Activated naive CD8-positive, alpha-beta T cell (primary cell): ENCODE measurements around the gene NFIL3.

Source experiments
- H3K27ac Mint-ChIP-seq: one replicate; pipeline ENCODE4 v1.8.0; 2021; ENCODE audit warnings: mixed read lengths
- H3K27me3 Mint-ChIP-seq: one replicate; pipeline ENCODE4 v1.8.0; 2021; ENCODE audit warnings: mixed read lengths
- H3K36me3 Mint-ChIP-seq: one replicate; pipeline ENCODE4 v1.8.0; 2021; ENCODE audit warnings: mixed read lengths
- H3K4me1 Mint-ChIP-seq: one replicate; pipeline ENCODE4 v1.8.0; 2021; ENCODE audit warnings: low read depth, mixed read lengths
- H3K4me3 Mint-ChIP-seq: one replicate; pipeline ENCODE4 v1.8.0; 2021; ENCODE audit warnings: mild to moderate bottlenecking, mixed read lengths
- H3K9me3 Mint-ChIP-seq: one replicate; pipeline ENCODE4 v1.8.0; 2021; ENCODE audit warnings: low read depth, mixed read lengths

Gene NFIL3

DNA sequence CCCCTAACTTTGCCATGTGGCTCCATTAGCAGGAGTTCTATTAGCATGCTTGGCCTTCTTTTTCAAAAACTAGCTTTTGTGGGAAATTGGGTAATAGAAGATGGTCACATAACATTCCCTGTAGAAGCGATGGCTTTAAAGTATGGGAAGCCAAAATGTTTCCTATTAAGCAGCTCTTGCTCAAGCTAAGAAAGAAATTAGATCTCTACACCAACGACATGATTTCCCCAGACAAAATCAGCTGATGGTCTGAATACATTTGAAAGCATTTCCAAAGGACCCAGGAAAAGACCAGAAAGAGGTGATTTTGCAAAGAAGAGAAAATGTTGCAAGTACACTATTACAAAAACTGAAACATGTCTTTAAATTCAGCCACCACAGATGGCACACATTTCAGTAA lies 4.8 kb upstream of the NFIL3 start:
- H3K36me3 Mint-ChIP-seq, result no peaks in the 10 kb centered on the region
- H3K4me1 Mint-ChIP-seq, result peaks cover 25% of the 10 kb centered on the region
- no peak overlapping the region for H3K27ac Mint-ChIP-seq
- no peaks in the 10 kb centered on the region for H3K27me3 Mint-ChIP-seq
- H3K4me3 Mint-ChIP-seq, result no peak overlapping the region
- no peaks in the 10 kb centered on the region for H3K9me3 Mint-ChIP-seq

- Mint-ChIP-seq H3K9me3 (no peaks in the 10 kb centered on the region), H3K4me3 (no peak overlapping the region), H3K4me1 (peaks cover 28% of the 10 kb centered on the region)
Measured at GRCh38 chr9:91427873-91428272, 4.2 kb upstream of the NFIL3 start.

GRCh38 chr9:91426123-91426745 lies 2.6 kb upstream of the NFIL3 start:
- Mint-ChIP-seq H3K4me3 (peak overlapping the region; percentile 90), H3K9me3 (no peaks in the 10 kb centered on the region), H3K27me3 (peaks cover 5% of the 10 kb centered on the region), H3K4me1 (peaks cover 41% of the 10 kb centered on the region), H3K36me3 (no peaks in the 10 kb centered on the region), H3K27ac (peak overlapping the region; percentile 90)

More at GRCh38 chr9:91427873-91428272, 4.2 kb upstream of the NFIL3 start:
- Mint-ChIP-seq H3K27ac (no peak overlapping the region), H3K27me3 (no peaks in the 10 kb centered on the region), H3K36me3 (no peaks in the 10 kb centered on the region)

- Mint-ChIP-seq H3K27ac (peak overlapping the region; percentile 90), H3K27me3 (peaks cover 7% of the 10 kb centered on the region), H3K4me1 (peaks cover 48% of the 10 kb centered on the region), H3K4me3 (peak overlapping the region; percentile 90), H3K36me3 (no peaks in the 10 kb centered on the region), H3K9me3 (no peaks in the 10 kb centered on the region)
Measured at GRCh38 chr9:91425271-91425670, 1.6 kb upstream of the NFIL3 start.

DNA sequence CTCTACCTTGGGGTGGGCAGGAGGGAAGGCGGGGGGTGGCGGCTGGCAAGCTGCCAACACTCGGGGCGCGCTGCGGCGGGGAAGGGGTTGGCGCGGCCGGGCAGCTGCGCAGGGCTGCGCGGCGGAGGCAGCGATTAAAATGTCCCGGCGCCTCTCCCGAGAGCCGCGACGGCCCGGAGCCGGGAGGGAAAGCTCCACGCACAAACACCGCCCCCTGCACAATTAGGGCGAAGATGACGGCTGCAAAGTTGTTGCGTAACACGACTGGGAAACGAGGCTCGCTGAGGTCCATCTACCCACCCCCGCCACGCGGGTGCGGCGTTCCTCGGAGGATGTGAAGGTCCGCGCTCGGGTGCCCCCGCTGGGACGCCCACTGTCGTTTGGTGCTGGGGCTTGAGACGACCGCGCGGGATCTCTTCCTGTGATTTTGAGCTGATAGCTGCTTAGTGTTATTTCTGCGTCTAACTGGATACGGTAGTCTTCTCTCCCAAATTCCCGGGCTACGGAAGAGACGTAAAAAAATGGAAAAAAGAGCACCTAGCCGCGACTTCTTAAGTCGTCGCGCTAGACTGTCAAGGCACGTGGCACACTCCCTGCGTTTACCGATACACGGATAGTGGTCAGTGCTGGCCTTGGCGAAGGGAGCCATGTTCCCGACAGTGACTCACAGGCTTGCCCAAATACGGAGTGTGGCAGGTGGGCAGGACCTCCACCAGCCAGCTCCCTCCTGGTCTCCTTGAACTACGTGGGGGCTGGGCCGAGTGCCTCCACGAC lies 958 bp upstream of the NFIL3 start:
- H3K27ac Mint-ChIP-seq, result peak overlapping the region; percentile 90
- H3K4me1 Mint-ChIP-seq, result peaks cover 54% of the 10 kb centered on the region
- H3K9me3 Mint-ChIP-seq, result no peaks in the 10 kb centered on the region
- peak overlapping the region; percentile 90 for H3K4me3 Mint-ChIP-seq
- H3K27me3 Mint-ChIP-seq, result peaks cover 8% of the 10 kb centered on the region
- H3K36me3 Mint-ChIP-seq, result no peaks in the 10 kb centered on the region

DNA sequence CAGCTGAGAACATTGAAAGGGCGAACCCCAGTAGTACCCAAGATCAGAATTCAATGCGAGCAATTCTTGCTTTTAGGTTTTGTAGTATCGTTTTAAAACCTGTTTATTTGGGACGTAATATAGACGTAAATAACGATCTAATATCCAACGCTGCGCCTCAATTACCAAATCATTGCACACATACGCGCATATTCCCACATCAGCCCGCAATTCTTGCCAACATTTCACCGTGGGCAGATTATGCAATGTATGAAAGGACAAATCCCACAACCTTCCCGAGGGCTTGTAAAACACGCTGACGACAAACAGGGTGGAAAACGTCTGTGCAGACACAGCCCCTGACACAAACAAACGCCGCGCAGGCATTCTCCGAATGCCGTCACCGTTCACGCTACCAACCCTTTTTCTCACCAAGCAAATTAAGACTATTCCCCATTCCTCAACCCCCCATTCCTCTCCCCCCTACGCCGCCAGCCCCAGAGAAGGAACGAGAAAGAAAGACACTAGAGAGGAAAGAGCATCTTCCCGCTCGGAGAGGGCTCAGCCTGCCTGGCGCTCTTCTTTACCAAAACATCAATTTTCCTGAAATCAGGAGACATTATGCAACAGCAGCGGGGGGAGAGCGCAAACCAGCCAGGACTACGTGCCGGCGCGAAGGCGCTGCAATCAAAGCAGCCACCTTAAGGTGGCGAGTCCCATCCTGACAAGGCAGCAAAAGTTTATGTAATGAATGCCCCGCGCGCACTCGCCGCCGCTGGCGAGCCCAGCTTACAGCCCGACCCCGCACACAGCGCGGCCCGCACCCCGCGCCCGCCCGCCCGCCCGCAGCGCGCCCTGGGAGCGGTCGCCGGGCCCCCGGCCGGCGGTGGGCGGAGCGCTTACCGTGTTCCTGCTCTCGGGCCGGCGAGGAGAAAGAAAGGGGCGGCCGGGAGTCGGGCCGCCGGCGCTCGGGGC lies 597 bp downstream of the NFIL3 start:
- Mint-ChIP-seq H3K4me3 (peak overlapping the region; percentile 99), H3K9me3 (no peaks in the 10 kb centered on the region), H3K36me3 (no peaks in the 10 kb centered on the region), H3K4me1 (peaks cover 63% of the 10 kb centered on the region), H3K27ac (peak overlapping the region; percentile 94), H3K27me3 (peaks cover 11% of the 10 kb centered on the region)

DNA sequence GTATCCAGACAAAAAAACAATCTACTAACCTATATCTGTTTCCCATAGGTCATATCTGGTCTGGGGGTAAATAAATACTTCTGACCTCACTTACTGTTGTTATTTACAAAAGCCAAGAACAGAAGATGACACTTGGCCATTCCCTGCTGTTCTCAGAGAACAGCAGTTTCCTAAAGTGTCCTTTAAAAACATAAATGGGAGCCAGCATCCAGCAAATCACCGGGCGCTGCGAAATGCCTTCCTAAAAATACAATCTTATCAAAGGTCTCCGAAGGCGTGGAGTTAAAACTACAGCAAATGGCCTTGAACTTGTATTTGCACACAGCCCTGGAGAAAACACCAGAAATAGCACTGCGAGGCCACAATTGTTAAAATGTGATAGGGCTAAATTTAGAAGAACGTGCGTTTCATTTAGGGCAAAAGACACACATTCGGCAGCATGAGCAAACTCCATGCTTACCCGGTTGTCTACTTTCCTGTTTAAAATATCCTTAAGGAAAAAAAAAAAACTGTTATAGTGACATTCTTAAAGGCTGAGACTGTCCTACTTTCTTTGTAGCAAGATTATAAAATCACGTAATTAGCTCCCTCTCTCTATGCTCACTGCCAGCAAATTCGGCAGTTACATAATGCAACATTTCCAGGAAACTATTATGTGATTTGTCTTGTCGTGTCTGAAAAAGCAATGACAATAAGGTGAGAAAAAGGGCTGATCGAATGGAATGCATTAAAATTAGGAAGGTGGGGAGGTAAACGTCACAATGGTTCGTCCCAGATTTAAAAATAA lies 1.5 kb downstream of the NFIL3 start:
- Mint-ChIP-seq H3K36me3 (no peaks in the 10 kb centered on the region), H3K27me3 (peaks cover 11% of the 10 kb centered on the region), H3K27ac (peak overlapping the region; percentile 94), H3K4me3 (peak overlapping the region; percentile 99), H3K9me3 (no peaks in the 10 kb centered on the region), H3K4me1 (peaks cover 61% of the 10 kb centered on the region)

- Mint-ChIP-seq H3K27me3 (peaks cover 13% of the 10 kb centered on the region), H3K27ac (peak overlapping the region; percentile 94), H3K9me3 (no peaks in the 10 kb centered on the region), H3K4me1 (peaks cover 65% of the 10 kb centered on the region), H3K4me3 (peak overlapping the region; percentile 99), H3K36me3 (peaks cover 4% of the 10 kb centered on the region)
Measured at GRCh38 chr9:91421128-91421765, 2.4 kb downstream of the NFIL3 start.

DNA sequence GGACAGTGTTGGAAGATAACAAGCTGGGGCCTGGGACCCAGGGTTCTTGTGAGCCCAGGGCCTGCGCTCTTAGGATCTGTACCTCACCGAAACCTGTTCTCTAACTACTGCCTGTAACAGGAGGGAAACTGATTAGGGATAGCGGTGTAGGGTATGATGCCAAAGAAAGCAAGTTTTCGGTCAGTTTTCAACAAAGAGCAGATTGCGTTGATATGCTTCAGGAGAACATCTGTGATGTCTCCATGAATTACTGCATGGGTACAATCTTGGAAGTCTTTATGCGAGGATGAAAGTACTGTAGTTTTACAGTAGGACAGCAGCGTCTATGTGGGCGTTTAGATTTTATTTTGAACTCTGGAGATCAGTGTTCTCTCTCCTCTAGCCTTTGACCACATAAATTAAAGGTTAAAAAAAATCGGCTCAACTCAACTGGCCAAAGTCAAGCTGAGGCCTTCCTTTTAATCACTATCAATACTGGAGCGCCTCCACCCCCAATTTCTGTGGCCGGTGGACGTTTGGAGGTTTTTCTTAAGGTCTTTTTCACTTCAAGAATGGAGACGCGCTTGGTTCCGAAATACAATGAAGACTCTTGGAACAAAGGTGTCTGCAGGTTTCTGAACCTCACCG lies 3.0 kb downstream of the NFIL3 start:
- peaks cover 65% of the 10 kb centered on the region for H3K4me1 Mint-ChIP-seq

GRCh38 chr9:91419222-91420191 lies 4.1 kb downstream of the NFIL3 start:
- Mint-ChIP-seq H3K27ac (peak overlapping the region; percentile 64), H3K4me3 (peak overlapping the region; percentile 77), H3K4me1 (peaks cover 63% of the 10 kb centered on the region), H3K9me3 (no peaks in the 10 kb centered on the region), H3K27me3 (peaks cover 13% of the 10 kb centered on the region), H3K36me3 (peaks cover 4% of the 10 kb centered on the region)

More for the DNA sequence above, 3.0 kb downstream of the NFIL3 start:
- no peak overlapping the region for H3K27ac Mint-ChIP-seq
- H3K4me3 Mint-ChIP-seq, result peak overlapping the region; percentile 77
- H3K9me3 Mint-ChIP-seq, result no peaks in the 10 kb centered on the region
- peaks cover 4% of the 10 kb centered on the region for H3K36me3 Mint-ChIP-seq
- H3K27me3 Mint-ChIP-seq, result peaks cover 13% of the 10 kb centered on the region

- Mint-ChIP-seq H3K4me3 (no peak overlapping the region), H3K27me3 (peaks cover 13% of the 10 kb centered on the region), H3K4me1 (peaks cover 69% of the 10 kb centered on the region), H3K36me3 (peaks cover 9% of the 10 kb centered on the region), H3K27ac (no peak overlapping the region), H3K9me3 (no peaks in the 10 kb centered on the region)
Measured at GRCh38 chr9:91418215-91418610, 5.4 kb downstream of the NFIL3 start.

- no peak overlapping the region for H3K4me3 Mint-ChIP-seq
- H3K36me3 Mint-ChIP-seq, result peaks cover 9% of the 10 kb centered on the region
- H3K9me3 Mint-ChIP-seq, result no peaks in the 10 kb centered on the region
- H3K4me1 Mint-ChIP-seq, result peaks cover 64% of the 10 kb centered on the region
- no peak overlapping the region for H3K27ac Mint-ChIP-seq
- peaks cover 13% of the 10 kb centered on the region for H3K27me3 Mint-ChIP-seq
Measured at GRCh38 chr9:91417602-91418214, 5.9 kb downstream of the NFIL3 start.
